ENCODE results near the gene ADPRHL1. TPM values are rescaled to one million over a fixed set of nuclear protein-coding genes. Genes with fewer than 3 reads are reported as not detected.

ADPRHL1 gene
- total RNA-seq, 1 donor from 2014 or later: 480 TPM

- intact Hi-C loops (cut with DNase I): no loop called here
- DNase-seq (ENCODE audit: low spot score): no peak
Observed at GRCh38 chr13:113423520-113424163, 29.6 kb downstream of the ADPRHL1 start.

- intact Hi-C loops (cut with DNase I): no loop called here
- DNase-seq (ENCODE audit: low spot score): no peak
Observed at GRCh38 chr13:113422807-113423519, 30.3 kb downstream of the ADPRHL1 start.

- intact Hi-C loops (cut with DNase I): no loop called here
Observed at GRCh38 chr13:113421673-113422270, 31.5 kb downstream of the ADPRHL1 start.

GRCh38 chr13:113420833-113421600 lies 32.3 kb downstream of the ADPRHL1 start:
- intact Hi-C loops (cut with DNase I): no loop called here
- no peak for DNase-seq (ENCODE audit: low spot score)

More at GRCh38 chr13:113421673-113422270, 31.5 kb downstream of the ADPRHL1 start:
- no peak for DNase-seq (ENCODE audit: low spot score)

- intact Hi-C loops (cut with DNase I): no loop called here
- DNase-seq (ENCODE audit: low spot score): no peak
Observed at GRCh38 chr13:113420232-113420631, 33.1 kb downstream of the ADPRHL1 start.

GRCh38 chr13:113419531-113420193 lies 33.6 kb downstream of the ADPRHL1 start:
- no peak for DNase-seq (ENCODE audit: low spot score)
- intact Hi-C loops (cut with DNase I): no loop called here

- no peak for DNase-seq (ENCODE audit: low spot score)
- intact Hi-C loops (cut with DNase I): no loop called here
Observed at GRCh38 chr13:113418722-113419049, 34.6 kb downstream of the ADPRHL1 start.

GRCh38 chr13:113417836-113418721 lies 35.2 kb downstream of the ADPRHL1 start:
- intact Hi-C loops (cut with DNase I): no loop called here
- no peak for DNase-seq (ENCODE audit: low spot score)

- no peak for DNase-seq (ENCODE audit: low spot score)
- intact Hi-C loops (cut with DNase I): no loop called here
Observed at GRCh38 chr13:113417008-113417751, 36.1 kb downstream of the ADPRHL1 start.

GRCh38 chr13:113415825-113416224 lies 37.5 kb downstream of the ADPRHL1 start:
- DNase-seq (ENCODE audit: low spot score): no peak
- intact Hi-C loops (cut with DNase I): no loop called here

GRCh38 chr13:113415032-113415431 lies 38.3 kb downstream of the ADPRHL1 start:
- intact Hi-C loops (cut with DNase I): no loop called here
- no peak for DNase-seq (ENCODE audit: low spot score)

- DNase-seq (ENCODE audit: low spot score): no peak
- intact Hi-C loops (cut with DNase I): loop anchor here (5.0 kb wide), 1 partner anchor 38 kb away; the partner anchor contains the start of gene ADPRHL1
Observed at GRCh38 chr13:113414335-113414734, 39.0 kb downstream of the ADPRHL1 start.

- intact Hi-C loops (cut with DNase I): loop anchor here (5.0 kb wide), 1 partner anchor 38 kb away; the partner anchor contains the start of gene ADPRHL1
- no peak for DNase-seq (ENCODE audit: low spot score)
Observed at GRCh38 chr13:113413898-113414282, 39.4 kb downstream of the ADPRHL1 start.

- intact Hi-C loops (cut with DNase I): loop anchor here (5.0 kb wide), 1 partner anchor 39 kb away; the partner anchor contains the start of gene ADPRHL1
- DNase-seq (ENCODE audit: low spot score): no peak
Observed at GRCh38 chr13:113413178-113413897, 40.0 kb downstream of the ADPRHL1 start.

- intact Hi-C loops (cut with DNase I): loop anchor here (5.0 kb wide), 1 partner anchor 40 kb away; the partner anchor contains the start of gene ADPRHL1
- no peak for DNase-seq (ENCODE audit: low spot score)
Observed at GRCh38 chr13:113412440-113412839, 40.8 kb downstream of the ADPRHL1 start.

- intact Hi-C loops (cut with DNase I): loop anchor here (5.0 kb wide), 1 partner anchor 41 kb away; the partner anchor contains the start of gene ADPRHL1
Observed at GRCh38 chr13:113411216-113412023, 41.9 kb downstream of the ADPRHL1 start.

More at GRCh38 chr13:113411216-113412023, 41.9 kb downstream of the ADPRHL1 start:
- peak; percentile 84 for DNase-seq (ENCODE audit: low spot score)
